Stimulated activated naive CD8-positive, alpha-beta T cell treated with anti-CD3 and anti-CD28 coated beads, Interleukin-15, Interleukin-2, amounts not matched to agents 100 ng/mL and 50 ng/mL, for 24 hours (primary cell): ENCODE data around the gene DPH1.
"Not testable (repeated sequence)": the region's sequence is repeated elsewhere in the genome, so short reads cannot be mapped to it uniquely, and the experiment has no call there.

Experiments used
- H3K27ac Mint-ChIP-seq: one replicate; pipeline ENCODE4 v1.8.0; 2021; ENCODE audit warnings: mild to moderate bottlenecking, mixed read lengths
- H3K27me3 Mint-ChIP-seq: one replicate; pipeline ENCODE4 v1.8.0; 2021; ENCODE audit warnings: mixed read lengths
- H3K36me3 Mint-ChIP-seq: one replicate; pipeline ENCODE4 v1.8.0; 2021; ENCODE audit warnings: low read depth, mixed read lengths
- H3K4me1 Mint-ChIP-seq: one replicate; pipeline ENCODE4 v1.8.0; 2021; ENCODE audit warnings: low read depth, mixed read lengths
- H3K4me3 Mint-ChIP-seq: one replicate; pipeline ENCODE4 v1.8.0; 2021; ENCODE audit warnings: mild to moderate bottlenecking, mixed read lengths
- H3K9me3 Mint-ChIP-seq: one replicate; pipeline ENCODE4 v1.8.0; 2021; ENCODE audit warnings: mixed read lengths

Gene DPH1

GRCh38 chr17:1997927-1998742, 31.8 kb upstream of the DPH1 start:
- Mint-ChIP-seq H3K4me3 (no peak overlapping the region), H3K36me3 (no peaks in the 10 kb centered on the region), H3K4me1 (peaks cover 3% of the 10 kb centered on the region), H3K9me3 (no peaks in the 10 kb centered on the region), H3K27ac (no peak overlapping the region), H3K27me3 (peaks cover 23% of the 10 kb centered on the region)

GRCh38 chr17:1999557-2000251, 30.2 kb upstream of the DPH1 start:
- H3K36me3 Mint-ChIP-seq = no peaks in the 10 kb centered on the region
- H3K27me3 Mint-ChIP-seq = peaks cover 23% of the 10 kb centered on the region
- H3K9me3 Mint-ChIP-seq = no peaks in the 10 kb centered on the region
- no peak overlapping the region for H3K4me3 Mint-ChIP-seq
- H3K4me1 Mint-ChIP-seq = peaks cover 3% of the 10 kb centered on the region
- H3K27ac Mint-ChIP-seq = no peak overlapping the region

GRCh38 chr17:2002767-2003329, 27.1 kb upstream of the DPH1 start:
- Mint-ChIP-seq H3K36me3 (no peaks in the 10 kb centered on the region), H3K4me3 (no peak overlapping the region), H3K9me3 (no peaks in the 10 kb centered on the region), H3K27ac (no peak overlapping the region), H3K27me3 (peaks cover 12% of the 10 kb centered on the region), H3K4me1 (peaks cover 3% of the 10 kb centered on the region)

- Mint-ChIP-seq H3K36me3 (no peaks in the 10 kb centered on the region), H3K4me1 (peaks cover 3% of the 10 kb centered on the region), H3K27me3 (peaks cover 12% of the 10 kb centered on the region), H3K9me3 (no peaks in the 10 kb centered on the region), H3K27ac (no peak overlapping the region), H3K4me3 (no peak overlapping the region)
Observed at GRCh38 chr17:2003525-2003924, 26.4 kb upstream of the DPH1 start.

- Mint-ChIP-seq H3K4me1 (peaks cover under 1% of the 10 kb centered on the region), H3K9me3 (no peaks in the 10 kb centered on the region), H3K27me3 (peaks cover 4% of the 10 kb centered on the region), H3K27ac (no peak overlapping the region), H3K4me3 (no peak overlapping the region), H3K36me3 (no peaks in the 10 kb centered on the region)
Observed at GRCh38 chr17:2004435-2004952, 25.5 kb upstream of the DPH1 start.

GRCh38 chr17:2008332-2009126, 21.4 kb upstream of the DPH1 start:
- no peak overlapping the region for H3K4me3 Mint-ChIP-seq
- no peaks in the 10 kb centered on the region for H3K9me3 Mint-ChIP-seq
- H3K4me1 Mint-ChIP-seq = no peaks in the 10 kb centered on the region
- H3K27me3 Mint-ChIP-seq = no peaks in the 10 kb centered on the region
- no peak overlapping the region for H3K27ac Mint-ChIP-seq
- no peaks in the 10 kb centered on the region for H3K36me3 Mint-ChIP-seq

GRCh38 chr17:2009737-2010136, 20.2 kb upstream of the DPH1 start:
- Mint-ChIP-seq H3K9me3 (peaks cover 3% of the 10 kb centered on the region), H3K27ac (no peak overlapping the region), H3K4me1 (no peaks in the 10 kb centered on the region), H3K27me3 (peaks cover 2% of the 10 kb centered on the region), H3K36me3 (no peaks in the 10 kb centered on the region), H3K4me3 (no peak overlapping the region)

- Mint-ChIP-seq H3K36me3 (no peaks in the 10 kb centered on the region), H3K4me3 (no peak overlapping the region), H3K4me1 (no peaks in the 10 kb centered on the region), H3K27me3 (peaks cover 8% of the 10 kb centered on the region), H3K9me3 (peaks cover 3% of the 10 kb centered on the region), H3K27ac (no peak overlapping the region)
Observed at GRCh38 chr17:2011411-2012371, 18.3 kb upstream of the DPH1 start.

GRCh38 chr17:2012499-2012898, 17.5 kb upstream of the DPH1 start:
- Mint-ChIP-seq H3K4me3 (no peak overlapping the region), H3K27me3 (peaks cover 8% of the 10 kb centered on the region), H3K36me3 (no peaks in the 10 kb centered on the region), H3K27ac (no peak overlapping the region), H3K9me3 (peaks cover 3% of the 10 kb centered on the region), H3K4me1 (no peaks in the 10 kb centered on the region)

- H3K27ac Mint-ChIP-seq, H3K4me3 Mint-ChIP-seq, H3K9me3 Mint-ChIP-seq, H3K4me1 Mint-ChIP-seq, H3K36me3 Mint-ChIP-seq: not testable (repeated sequence)
- H3K27me3 Mint-ChIP-seq = peaks cover 10% of the 10 kb centered on the region
Observed at GRCh38 chr17:2013220-2013993, 16.5 kb upstream of the DPH1 start.

GRCh38 chr17:2013994-2014317, 16.0 kb upstream of the DPH1 start:
- peaks cover 12% of the 10 kb centered on the region for H3K27me3 Mint-ChIP-seq
- no peak overlapping the region for H3K4me3 Mint-ChIP-seq
- no peak overlapping the region for H3K27ac Mint-ChIP-seq
- H3K4me1 Mint-ChIP-seq = no peaks in the 10 kb centered on the region
- H3K36me3 Mint-ChIP-seq = no peaks in the 10 kb centered on the region
- H3K9me3 Mint-ChIP-seq = peaks cover 3% of the 10 kb centered on the region

GRCh38 chr17:2015314-2015713, 14.6 kb upstream of the DPH1 start:
- no peaks in the 10 kb centered on the region for H3K36me3 Mint-ChIP-seq
- H3K4me1 Mint-ChIP-seq = no peaks in the 10 kb centered on the region
- H3K27ac Mint-ChIP-seq = no peak overlapping the region
- H3K9me3 Mint-ChIP-seq = peaks cover 3% of the 10 kb centered on the region
- peaks cover 17% of the 10 kb centered on the region for H3K27me3 Mint-ChIP-seq
- no peak overlapping the region for H3K4me3 Mint-ChIP-seq

GRCh38 chr17:2016494-2016893, 13.5 kb upstream of the DPH1 start:
- Mint-ChIP-seq H3K4me1 (no peaks in the 10 kb centered on the region), H3K4me3 (no peak overlapping the region), H3K9me3 (peaks cover 3% of the 10 kb centered on the region), H3K27ac (no peak overlapping the region), H3K27me3 (peaks cover 21% of the 10 kb centered on the region), H3K36me3 (no peaks in the 10 kb centered on the region)
